ENCODE results near the gene ELOVL3.

Gene ELOVL3

DNA sequence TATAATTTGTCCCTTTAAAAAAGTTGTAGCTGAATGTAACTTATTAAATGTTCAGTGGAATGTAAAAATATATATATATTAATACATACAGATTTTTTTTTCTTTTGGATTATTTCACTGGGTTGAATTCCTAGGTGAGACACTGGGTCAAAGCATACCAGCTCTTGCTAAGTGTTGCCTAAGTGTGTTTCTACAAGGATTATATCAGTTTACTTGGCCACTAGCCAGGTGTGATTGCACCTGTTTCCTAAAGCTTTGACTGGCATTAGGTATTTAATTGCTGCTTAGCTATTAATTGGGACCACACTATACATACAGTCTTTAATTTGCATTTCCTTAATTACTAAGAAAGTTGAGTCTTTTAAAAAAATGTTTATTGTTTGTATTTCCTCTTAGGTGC is 5.5 kb upstream of the ELOVL3 start:
- no peak for DNase-seq
- intact Hi-C loops (cut with DNase I) = no loop called here

DNA sequence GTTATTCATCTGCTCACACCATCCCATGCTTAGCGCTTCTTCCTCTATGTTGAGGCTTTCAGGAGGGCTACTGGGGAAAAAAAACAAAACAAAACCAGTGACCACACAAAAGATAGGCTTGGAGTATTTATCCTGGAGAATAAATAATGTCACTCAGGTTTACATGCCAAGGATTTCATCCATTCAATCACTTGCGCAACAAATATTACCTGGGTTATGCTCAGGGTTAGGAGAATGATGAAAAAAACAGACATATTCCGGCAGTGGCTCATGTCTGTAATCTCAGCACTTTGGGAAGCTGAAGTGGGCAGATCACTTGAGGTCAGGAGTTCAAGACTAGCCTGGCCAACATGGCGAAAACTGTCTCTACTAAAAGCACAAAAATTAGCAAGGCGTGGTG is 3.3 kb upstream of the ELOVL3 start:
- intact Hi-C loops (cut with DNase I) = no loop called here
- DNase-seq = no peak

DNA sequence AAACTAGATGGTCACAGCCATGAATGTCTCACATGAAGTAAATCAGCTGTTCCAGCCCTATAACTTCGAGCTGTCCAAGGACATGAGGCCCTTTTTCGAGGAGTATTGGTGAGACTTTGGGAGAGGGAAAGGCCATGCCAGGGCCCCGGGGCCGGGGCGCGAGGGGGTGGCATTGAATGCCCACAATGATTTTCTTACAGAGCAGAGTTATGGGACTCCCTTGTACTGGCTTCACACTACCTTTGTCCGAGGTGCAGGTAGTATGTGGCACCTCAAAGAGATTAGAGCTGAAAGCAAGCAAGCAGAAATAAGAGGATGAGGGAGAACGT is 407 bp downstream of the ELOVL3 start:
- intact Hi-C loops (cut with DNase I) = no loop called here
- DNase-seq = no peak

DNA sequence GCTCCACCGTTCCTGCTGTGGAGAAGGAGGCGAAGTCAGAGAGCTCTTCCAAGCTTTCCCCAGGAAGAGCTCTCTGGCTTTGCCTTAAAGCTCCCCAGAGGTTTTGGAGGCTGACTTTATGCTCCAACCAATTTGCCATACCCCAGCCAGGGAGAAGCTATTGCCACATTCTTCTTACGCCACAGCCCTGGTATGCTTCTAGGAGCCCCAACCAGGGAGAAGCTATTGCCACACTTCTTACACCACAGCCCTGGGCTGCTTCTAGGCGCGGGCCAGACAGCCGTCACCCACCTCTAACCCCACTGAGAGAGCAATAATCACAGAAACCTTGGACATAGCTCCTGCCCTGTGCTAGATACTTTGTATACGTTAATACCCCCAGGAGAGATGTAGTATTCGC is 951 bp downstream of the ELOVL3 start:
- no peak for DNase-seq
- intact Hi-C loops (cut with DNase I) = no loop called here

DNA sequence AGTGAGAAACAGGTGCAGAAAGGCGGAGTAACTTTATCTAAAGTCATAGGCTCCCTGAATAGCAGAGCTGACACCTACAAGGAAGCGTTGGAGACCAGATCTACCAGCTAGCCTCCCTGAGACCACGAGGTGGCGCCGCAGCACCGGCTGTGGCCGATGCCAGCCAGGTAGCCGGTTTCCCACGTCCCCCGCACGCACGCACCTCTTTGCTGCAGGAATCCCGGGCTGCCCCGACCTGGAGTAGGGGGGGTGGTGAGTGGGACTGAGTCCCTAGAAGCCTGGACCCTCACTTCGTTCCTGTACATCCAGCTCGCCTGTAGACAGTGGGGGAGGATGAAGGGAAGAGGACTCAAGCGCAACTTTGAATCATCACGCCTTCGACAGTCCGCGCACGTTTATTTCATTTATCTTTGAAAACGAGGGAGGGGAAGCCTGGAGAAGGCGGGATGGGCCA is 3.7 kb downstream of the ELOVL3 start:
- intact Hi-C loops (cut with DNase I) = loop anchor here (2.0 kb wide), 1 partner anchor 123 kb away; no protein-coding TSS in a partner anchor
- peak; percentile 73 to 94 (median 88) for DNase-seq

DNA sequence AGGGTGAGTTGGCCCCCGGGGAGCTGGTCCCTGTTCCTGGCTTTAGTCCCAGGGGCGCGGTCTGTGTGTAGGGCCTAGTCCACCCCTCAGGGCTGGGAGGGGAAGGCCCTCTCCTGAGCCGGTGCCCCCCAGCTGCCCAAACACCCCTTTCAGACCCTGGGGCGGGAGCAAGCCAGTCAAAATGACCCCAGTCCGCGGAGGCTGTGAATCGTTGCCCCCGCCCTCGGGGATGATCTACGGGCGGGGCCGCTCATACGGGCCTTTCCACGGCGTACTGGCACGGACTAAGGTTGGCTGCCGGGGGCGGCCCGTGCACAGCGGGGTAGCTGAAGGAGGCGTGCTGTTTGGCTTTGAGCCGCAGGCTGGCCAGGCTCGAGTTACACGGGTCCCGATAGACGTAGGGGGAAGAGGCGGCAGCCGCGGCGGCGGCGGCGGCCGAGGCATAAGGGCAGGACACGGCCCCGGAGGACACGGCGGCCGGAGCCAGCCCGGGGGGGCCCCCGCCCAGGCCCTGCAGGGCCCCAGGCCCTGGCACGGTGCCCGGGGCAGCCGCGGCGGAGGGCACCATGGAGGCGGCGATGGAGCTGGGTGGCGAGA is 4.3 kb downstream of the ELOVL3 start:
- DNase-seq = peak in 1 of 42 donors; percentile 32
- intact Hi-C loops (cut with DNase I) = loop anchor here (2.0 kb wide), 1 partner anchor 122 kb away; no protein-coding TSS in a partner anchor

DNA sequence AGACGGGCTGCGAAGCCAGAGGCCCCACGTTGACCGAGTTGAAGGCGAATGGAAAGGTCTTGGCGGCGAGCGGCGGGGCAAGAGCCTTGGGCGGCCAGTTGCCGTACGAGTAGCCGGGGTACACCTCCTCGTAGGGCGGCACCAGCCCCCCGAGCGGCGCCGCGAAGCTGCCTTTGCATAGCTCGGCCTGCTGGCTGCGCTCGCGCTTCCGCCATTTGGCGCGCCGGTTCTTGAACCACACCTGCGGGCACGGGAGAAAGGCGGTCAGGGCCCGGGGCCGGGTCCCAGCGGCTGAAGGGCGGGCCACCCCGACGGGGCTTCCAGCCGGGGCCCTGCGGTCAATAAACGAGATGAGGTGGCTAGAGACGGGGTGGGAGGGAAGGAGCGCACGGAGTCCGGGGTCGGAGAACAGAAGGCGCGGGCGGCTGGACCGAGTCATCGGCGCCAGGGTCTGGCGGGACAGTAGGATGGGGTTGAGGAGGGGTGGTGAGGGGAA is 4.8 kb downstream of the ELOVL3 start:
- peak in 1 of 42 donors; percentile 37 for DNase-seq
- intact Hi-C loops (cut with DNase I) = loop anchor here (2.0 kb wide), 1 partner anchor 122 kb away; no protein-coding TSS in a partner anchor

DNA sequence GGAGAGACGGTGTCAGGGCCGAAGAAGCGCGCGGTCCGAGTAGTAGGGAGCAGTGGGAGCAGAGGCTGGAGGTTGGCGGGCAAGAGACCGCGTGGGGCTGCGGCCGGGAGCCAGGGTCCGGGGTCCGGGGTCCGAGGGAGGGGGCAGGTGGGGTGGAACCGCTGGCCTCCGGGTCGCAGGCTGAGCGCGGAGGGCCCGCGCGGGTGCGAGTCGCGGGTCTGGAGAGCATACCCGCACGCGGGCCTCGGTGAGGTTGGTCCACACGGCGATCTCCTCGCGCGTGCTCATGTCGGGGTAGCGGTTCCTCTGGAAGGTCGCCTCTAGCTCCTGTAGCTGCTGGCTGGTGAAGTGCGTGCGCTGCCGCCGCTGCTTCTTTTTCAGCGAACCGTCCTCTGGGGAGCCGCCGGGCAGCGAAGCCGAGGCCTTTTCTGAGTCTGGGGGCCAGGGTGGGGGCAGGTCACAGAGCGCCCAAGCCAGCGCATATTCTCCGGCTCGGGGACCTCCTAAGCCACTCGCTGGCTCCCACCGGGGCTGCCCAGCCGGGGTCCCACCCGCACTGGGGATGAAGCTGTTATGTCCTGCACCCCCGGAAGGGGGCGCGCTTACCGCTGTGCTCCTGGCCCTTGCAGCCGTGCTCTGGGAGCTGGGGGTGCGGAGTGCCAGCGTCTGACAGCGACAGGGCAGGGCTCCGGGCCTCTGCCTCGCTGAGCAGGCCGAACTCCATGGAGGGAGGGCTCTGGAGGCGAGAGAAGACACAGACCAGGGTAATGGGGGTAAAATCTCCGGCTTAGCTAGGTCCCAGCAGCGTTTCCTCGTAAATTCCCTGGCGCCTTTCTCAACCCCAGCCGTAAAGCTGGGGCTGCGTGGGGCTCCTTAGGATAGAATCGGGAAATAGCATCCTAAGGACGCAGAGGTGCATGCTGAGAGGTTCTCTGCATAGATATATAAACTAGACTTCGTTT is 5.5 kb downstream of the ELOVL3 start:
- intact Hi-C loops (cut with DNase I) = loop anchor here (2.0 kb wide), 1 partner anchor 121 kb away; no protein-coding TSS in a partner anchor
- DNase-seq = peak in 5 of 42 donors; percentile 13 to 40 (median 31)

DNA sequence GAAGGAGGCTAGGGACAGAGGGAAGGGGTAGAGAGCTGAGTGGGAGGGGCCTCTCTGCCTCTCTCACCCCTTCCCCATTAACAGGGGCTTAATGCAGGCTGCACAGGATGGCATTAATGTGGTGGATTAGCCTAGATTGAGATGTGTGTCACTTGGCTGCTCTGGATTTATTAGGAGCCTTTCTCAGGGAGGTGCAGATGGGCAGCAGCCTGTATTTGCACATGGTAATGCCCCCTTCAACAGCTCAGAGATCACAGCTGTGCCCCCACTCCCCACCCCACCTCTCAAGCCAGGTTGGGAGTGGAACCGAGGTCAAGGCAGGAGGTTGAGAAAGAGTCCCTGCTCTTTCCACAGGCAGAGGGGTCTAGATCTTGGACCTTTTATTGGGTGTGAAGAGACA is 7.9 kb downstream of the ELOVL3 start:
- intact Hi-C loops (cut with DNase I) = no loop called here
- no peak for DNase-seq

DNA sequence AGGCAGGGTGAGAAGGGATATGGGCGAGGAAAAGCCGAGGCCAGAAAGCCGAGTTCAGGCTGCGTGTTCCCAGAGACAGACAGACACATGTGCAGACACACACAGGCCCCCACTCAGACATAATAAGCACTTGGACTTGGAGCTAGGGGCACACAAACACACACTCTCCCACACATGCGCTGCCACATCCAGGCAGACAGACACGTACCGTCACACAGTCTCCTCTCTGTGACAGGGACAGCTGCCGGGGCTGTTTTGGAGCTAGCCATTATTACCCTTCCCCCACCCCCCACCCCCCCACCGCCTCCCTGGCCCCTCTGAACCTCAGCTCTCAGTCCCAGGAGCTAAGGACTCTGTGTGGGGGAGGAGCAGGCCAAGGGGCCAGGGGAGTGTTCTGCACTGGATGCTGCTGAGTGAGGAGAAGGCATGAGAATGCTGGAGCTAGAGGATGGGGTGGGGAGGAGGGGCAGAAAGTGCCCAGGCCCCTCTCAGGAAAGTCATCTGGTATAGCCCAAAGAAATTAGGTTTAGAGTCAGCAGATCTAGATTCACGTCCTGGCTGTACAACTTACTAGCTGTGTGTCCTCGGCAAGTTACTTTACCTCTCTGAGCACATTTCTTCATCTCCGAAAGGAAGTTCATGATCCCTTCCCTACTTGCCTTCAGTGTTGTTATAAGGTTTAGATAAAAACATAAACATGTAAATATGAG is 8.9 kb downstream of the ELOVL3 start:
- intact Hi-C loops (cut with DNase I) = no loop called here
- DNase-seq = no peak

DNA sequence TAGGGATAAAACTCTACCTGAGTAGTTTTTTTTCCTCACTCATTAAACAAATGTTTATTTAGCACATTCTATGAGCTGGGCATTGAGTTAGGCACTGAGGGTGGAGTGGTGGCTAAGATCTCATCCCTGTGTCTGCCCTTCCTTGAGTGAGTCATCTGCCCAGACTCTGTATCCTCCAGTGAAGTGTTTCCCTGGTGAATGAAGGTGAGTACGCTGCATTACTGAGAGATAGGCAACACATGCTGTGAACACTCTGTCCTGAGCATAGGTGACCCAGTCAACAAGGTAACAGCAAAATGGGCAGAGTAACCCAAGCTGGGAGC is 9.5 kb downstream of the ELOVL3 start:
- no peak for DNase-seq
- intact Hi-C loops (cut with DNase I) = no loop called here

DNA sequence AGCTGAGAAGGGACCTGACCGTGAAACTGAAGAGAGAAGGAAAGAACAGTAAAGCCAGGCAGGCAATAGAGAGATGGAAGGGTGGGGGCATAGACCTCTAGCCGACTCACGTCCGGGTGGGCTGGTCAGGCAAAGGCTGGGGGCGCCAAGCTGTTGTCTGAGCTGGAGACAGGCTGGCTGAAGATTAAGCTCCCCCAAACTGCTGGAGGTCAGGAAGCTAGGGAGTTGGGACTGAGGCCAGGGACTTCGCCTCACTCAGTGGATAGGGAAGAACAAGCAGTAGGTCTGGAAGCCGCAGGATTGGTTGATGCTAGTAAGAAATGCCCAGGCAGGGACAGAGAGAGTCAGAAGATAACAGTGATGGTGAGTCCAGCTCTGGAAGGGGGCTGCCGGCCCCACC is 9.9 kb downstream of the ELOVL3 start:
- no peak for DNase-seq
- intact Hi-C loops (cut with DNase I) = no loop called here

DNA sequence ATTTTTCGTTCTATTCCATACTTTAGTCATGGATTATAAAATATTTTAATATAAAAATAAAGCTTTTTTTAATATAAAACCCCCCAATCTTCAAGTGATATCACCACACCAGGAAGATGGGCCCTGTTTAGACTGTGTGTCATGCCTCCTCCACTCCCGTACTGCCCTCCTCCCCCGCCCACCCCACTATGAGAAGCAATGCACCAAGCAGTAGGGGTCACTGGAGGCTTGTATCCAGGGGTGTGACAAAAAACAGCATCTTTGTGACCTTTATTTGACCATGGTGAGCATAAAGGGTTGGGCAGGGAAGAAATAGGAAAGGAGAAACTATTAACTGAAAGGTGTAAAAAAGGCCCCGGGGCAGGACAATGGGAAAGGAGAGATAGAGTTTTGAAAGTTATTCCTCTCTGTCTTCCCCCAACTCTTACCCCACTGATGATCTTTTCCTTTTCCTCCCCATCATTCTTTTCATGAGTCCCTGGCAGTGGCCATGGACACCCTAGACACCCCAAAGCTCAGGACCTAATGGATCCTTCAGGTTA is 11.7 kb downstream of the ELOVL3 start:
- intact Hi-C loops (cut with DNase I) = no loop called here
- no peak for DNase-seq

DNA sequence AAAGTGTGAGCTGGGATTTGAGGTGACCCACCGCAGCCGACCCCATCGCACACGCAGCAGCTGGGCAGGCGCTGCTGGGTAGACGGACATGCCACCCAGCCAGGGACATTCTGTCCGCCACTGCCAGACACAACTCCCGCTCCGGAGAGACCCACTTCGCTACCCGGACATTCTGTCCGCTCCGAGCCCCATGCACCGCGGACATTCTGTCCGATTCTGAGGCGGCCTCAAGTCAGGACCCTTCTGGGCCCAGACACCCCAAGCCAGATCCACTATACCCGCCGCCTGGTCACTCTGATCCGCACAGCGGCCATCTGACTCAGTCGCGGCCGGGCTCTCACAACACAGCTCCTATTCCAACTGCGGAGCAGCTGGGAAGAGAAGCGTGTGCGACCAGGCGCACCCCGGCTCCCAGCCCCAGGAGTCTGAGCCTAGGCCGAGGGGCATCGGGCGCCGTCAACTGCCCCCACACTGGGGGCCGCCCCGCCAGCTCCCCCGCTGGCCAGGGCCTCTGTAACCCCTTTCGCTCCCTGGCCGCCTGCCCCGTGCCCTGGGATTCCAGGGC is 14.4 kb downstream of the ELOVL3 start:
- intact Hi-C loops (cut with DNase I) = no loop called here

DNA sequence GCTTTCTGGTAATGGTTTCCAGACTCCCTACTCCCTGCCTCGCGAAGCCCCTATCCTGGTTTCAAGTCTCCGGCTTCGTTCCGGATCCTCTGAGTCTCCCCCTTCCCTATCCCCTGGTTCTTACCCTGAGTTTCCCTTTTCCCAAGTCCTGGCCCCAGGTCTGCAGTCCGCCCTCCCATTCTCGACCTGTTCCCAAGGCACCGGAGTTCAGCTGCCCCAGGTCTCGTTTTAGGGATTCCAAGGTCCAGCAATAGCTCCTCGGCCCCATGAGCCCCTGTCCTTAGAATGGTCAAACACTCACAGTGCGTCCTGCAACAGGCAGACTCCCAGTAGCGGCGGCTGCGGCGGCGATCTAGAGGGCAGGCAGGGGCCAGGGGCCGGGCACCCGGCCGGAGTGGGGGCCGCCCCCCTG is 14.9 kb downstream of the ELOVL3 start:
- DNase-seq = no peak
- intact Hi-C loops (cut with DNase I) = no loop called here

More for the DNA sequence above, 14.4 kb downstream of the ELOVL3 start:
- peak in 2 of 42 donors; percentile 23 to 25 for DNase-seq

DNA sequence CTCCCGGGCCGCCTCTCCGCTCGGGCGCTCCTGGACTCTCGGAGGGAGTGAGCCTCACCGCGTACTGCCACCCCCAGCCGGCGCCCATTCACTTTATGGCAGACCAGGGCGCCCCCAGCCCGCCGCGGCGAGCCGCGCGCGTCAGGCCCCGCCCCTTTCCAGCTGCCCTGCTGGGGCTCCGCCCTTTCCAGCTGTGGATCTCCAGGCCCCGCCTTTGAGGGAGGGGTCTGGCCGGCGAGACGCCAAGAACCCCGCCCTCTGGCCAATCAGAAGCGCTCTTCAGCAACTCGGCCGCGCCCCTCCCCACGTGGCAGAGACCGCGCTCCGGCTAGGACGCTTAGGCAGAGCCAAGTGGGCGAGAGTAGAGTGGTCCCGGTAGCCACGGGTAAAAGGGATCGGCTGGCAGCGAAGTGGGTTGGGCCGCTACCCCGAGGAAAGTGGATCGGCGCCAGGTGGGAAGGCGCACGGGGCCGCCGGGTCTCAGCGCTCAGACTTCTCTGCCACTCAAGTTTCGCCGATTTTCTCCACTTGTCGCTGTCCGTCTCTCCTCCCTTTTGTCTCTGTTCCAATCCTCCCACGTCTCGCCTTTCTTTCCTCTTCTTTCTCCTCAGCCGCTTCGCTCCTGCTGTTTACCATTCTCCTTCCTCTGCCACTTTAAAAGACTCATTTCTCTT is 15.5 kb downstream of the ELOVL3 start, which contains the start of gene PITX3:
Gene PITX3, minus strand, starts transcription at position 69 of the 674 bp plus-strand sequence. CDS start 9,432 bp downstream, outside the sequence.
- DNase-seq = peak; percentile 35 to 84 (median 71)
- intact Hi-C loops (cut with DNase I) = no loop called here

DNA sequence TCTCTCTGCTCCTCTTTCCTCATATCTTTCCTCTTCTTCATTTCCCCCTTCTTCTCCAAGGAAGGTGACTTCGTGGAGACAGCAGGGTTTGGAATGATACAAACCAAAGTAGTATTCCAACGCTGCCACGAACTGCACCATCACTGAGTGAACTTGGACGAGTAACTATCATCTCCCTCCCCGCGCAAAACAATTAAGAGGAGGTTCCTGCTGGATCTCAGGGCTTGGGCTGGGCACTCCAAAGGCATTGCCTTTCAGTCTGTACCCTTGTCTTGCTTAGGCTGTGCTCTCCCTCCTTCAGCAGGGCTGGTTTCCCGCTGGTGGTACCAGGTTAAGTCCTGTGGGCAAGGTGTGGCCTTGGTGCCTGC is 16.0 kb downstream of the ELOVL3 start:
- intact Hi-C loops (cut with DNase I) = no loop called here
- no peak for DNase-seq

DNA sequence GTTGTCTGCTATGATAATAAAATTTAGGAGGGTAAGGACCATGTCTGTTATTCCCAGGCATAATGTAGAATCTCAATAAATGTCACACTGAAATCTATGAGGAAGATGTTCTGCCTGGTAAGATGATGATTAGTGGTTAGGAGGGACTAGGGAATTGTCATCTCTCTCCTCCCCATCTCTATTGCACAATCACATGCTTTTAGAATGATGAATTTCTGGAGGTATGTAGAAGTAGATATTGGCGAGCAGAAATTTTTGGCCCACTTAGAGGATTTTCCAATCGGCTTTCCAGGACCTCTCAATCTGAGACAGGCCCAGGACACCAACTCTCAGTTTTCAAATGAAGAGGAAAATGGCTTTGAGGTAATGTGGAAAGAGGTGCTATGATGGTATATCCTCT is 17.2 kb downstream of the ELOVL3 start:
- intact Hi-C loops (cut with DNase I) = no loop called here
- DNase-seq = no peak

All from head of caudate nucleus (tissue), 42 donors.